Peyer's patch (tissue), 4 donors: Measurements from ENCODE around the gene DNAJC12.

Experiments
- CTCF ChIP-seq, 6 experiments: fragments of 450-650 bp in 4 of 6; fragments of 200-600 bp in 2 of 6; sonication (generic) in 1 of 6; IDR thresholded peaks; one replicate each; pipeline ENCODE4 v1.5.1; 2017 to 2019; ENCODE audit warnings: antibody characterized with exemption in 6 of 6, mild to moderate bottlenecking in 3 of 6, moderate library complexity in 1 of 6
- POLR2A ChIP-seq, 2 donors: fragments of 450-650 bp; IDR thresholded peaks; one replicate each; pipeline ENCODE4 v1.5.1; 2017; ENCODE audit warnings: antibody characterized with exemption in 2 of 2, mild to moderate bottlenecking in 2 of 2, moderate library complexity in 2 of 2

- TF ChIP-seq CTCF (IDR thresholded peaks at IDR 0.05) (no peak), POLR2A (IDR thresholded peaks at IDR 0.05) (no peak)
Measured at GRCh38 chr10:67815571-67816059, 22.4 kb downstream of the DNAJC12 start.
